GM18526 (cell line): Measurements from ENCODE around the gene NOTCH3.

Source experiments
- POLR2A ChIP-seq: IDR thresholded peaks from 3 replicates; pipeline ENCODE4 v1.6.1; 2011; ENCODE audit not compliant: insufficient read length; ENCODE audit errors: extremely low read depth

Gene NOTCH3

GRCh38 chr19:15166700-15167099 is 34.1 kb downstream of the NOTCH3 start:
- no peak for TF ChIP-seq POLR2A

- TF ChIP-seq POLR2A: no peak
Observed at GRCh38 chr19:15161028-15161984, 39.5 kb downstream of the NOTCH3 start.

- TF ChIP-seq POLR2A: no peak
Observed at GRCh38 chr19:15159251-15159650, 41.5 kb downstream of the NOTCH3 start.

GRCh38 chr19:15156391-15156790 is 44.4 kb downstream of the NOTCH3 start:
- TF ChIP-seq POLR2A: no peak

GRCh38 chr19:15155296-15155695 is 45.5 kb downstream of the NOTCH3 start:
- no peak for TF ChIP-seq POLR2A

GRCh38 chr19:15154002-15154612 is 46.7 kb downstream of the NOTCH3 start:
- no peak for TF ChIP-seq POLR2A

- no peak for TF ChIP-seq POLR2A
Observed at GRCh38 chr19:15149737-15150136, 51.1 kb downstream of the NOTCH3 start.

GRCh38 chr19:15147090-15147489 is 53.7 kb downstream of the NOTCH3 start:
- TF ChIP-seq POLR2A: no peak

GRCh38 chr19:15144046-15144646 is 56.6 kb downstream of the NOTCH3 start:
- TF ChIP-seq POLR2A: no peak

- no peak for TF ChIP-seq POLR2A
Observed at GRCh38 chr19:15142313-15142712, 58.5 kb downstream of the NOTCH3 start.

- no peak for TF ChIP-seq POLR2A
Observed at GRCh38 chr19:15141143-15141542, 59.7 kb downstream of the NOTCH3 start.

- no peak for TF ChIP-seq POLR2A
Observed at GRCh38 chr19:15138427-15138826, 62.4 kb downstream of the NOTCH3 start.

GRCh38 chr19:15137777-15138176 is 63.0 kb downstream of the NOTCH3 start:
- TF ChIP-seq POLR2A: no peak

GRCh38 chr19:15136234-15136954 is 64.4 kb downstream of the NOTCH3 start:
- no peak for TF ChIP-seq POLR2A

- TF ChIP-seq POLR2A: no peak
Observed at GRCh38 chr19:15129856-15130585, 70.8 kb downstream of the NOTCH3 start.

GRCh38 chr19:15128162-15128770 is 72.5 kb downstream of the NOTCH3 start:
- no peak for TF ChIP-seq POLR2A
